GM12892 (cell line): Measurements from ENCODE around the gene TOR1A.

ENCODE experiments used
- POLR2A ChIP-seq: IDR thresholded peaks from 2 replicates; pipeline ENCODE4 v1.6.1; 2011; ENCODE audit warnings: low read depth, low read length, control low read depth
- TAF1 ChIP-seq: IDR thresholded peaks from 2 replicates; pipeline ENCODE4 v1.6.1; 2011; ENCODE audit warnings: low read depth, mild to moderate bottlenecking, control low read depth, low read length, borderline replicate concordance

DNA sequence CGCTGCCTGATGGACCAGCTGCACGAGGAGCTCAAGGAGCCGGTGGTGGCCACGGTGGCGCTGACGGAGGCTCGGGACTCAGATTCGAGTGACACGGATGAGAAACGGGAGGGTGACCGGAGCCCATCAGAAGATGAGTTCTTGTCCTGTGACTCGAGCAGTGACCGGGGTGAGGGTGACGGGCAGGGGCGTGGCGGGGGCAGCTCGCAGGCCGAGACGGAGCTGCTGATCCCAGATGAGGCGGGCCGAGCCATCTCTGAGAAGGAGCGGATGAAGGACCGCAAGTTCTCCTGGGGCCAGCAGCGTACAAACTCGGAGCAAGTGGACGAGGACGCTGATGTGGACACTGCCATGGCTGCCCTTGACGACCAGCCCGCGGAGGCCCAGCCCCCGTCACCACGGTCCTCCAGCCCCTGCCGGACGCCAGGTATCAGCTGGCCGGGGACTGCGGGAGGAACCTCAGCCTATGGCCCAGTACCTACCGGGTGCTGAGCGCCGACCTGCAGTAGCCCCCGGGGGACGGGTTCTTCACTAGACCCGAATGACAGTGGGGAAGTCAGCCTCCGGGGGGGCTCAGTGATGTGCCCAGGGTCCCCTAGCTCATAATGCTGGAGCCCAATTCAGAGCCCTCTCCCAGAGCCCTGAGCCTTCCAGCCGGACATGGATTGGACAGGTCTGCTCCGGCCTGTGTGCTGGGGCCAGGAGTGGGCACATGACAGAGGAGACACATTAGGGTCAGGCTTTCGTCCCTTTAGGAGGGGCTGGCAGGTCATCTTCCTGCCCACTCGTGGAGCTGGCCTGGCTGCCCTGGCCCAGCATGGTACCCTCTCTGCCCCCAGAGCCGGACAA lies 44.3 kb upstream of the TOR1A start:
- TF ChIP-seq POLR2A, result no peak
- no peak for TF ChIP-seq TAF1
